Measurements from ENCODE around the gene ASH1L.

DNA sequence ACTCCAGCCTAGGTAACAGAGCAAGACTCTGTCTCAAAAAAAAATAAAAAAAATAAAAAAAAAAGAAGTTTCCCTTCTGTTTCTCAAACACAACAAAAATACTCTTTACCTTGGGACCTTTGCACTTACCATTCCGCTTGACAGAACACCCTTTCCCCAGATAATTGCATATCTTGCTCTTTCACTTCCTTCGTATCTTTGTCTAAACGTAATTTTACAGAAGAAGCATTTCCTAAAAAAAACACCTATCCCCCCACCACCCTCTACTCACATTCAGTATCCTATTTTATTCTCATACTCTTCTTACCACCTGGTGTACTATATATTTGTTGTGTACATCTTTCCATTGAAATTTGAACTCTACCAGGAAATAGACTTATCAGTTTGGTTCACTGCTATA is 32.7 kb downstream of the ASH1L start:
- no peak for TF ChIP-seq CTCF (IDR thresholded peaks at IDR 0.05)
- no peak for TF ChIP-seq POLR2A (IDR thresholded peaks at IDR 0.05)
- no peak for TF ChIP-seq POLR2AphosphoS5 (IDR thresholded peaks at IDR 0.05)
